GM12878 (cell line): ENCODE data around the gene TAB2. TPM values are rescaled to one million over a fixed set of nuclear protein-coding genes. Genes with fewer than 3 reads are reported as not detected.
A peak's percentile ranks its signal among the peaks of the same experiment; 100 is the strongest.

Experiments
- ATAC-seq: fragments of 200-7000 bp; cut with Tn5 transposase; 3 replicates; pipeline ENCODE4 v1.9.1; 2020; ENCODE audit warnings: mild to moderate bottlenecking, moderate library complexity
- BruUV-seq: library from RNA; stranded (reverse); fragments of 400-500 nt; replicated peaks from 2 replicates; lab custom pipeline; 2021; lab: Mats Ljungman, UMichigan
- CTCF ChIA-PET: fragments of 300-600 bp; sonication (Branson Sonifier 250); formaldehyde crosslinking; extraction: SDS; loops from one replicate; lab custom pipeline; 2021; ENCODE audit warnings: inconsistent platforms; lab: Yijun Ruan, JAX
- POLR2A ChIA-PET: fragments of 350-600 bp; formaldehyde crosslinking; extraction: SDS; loops from one replicate; lab custom pipeline; 2021; ENCODE audit warnings: inconsistent platforms; lab: Charles Lee
- RAD21 ChIA-PET: fragments of 300-600 bp; sonication (Branson Sonifier 250); formaldehyde crosslinking; loops from one replicate; lab custom pipeline; 2023; ENCODE audit warnings: antibody characterized with exemption; ENCODE audit not compliant: unreplicated experiment; lab: Charles Lee
- SMC1A ChIA-PET: fragments of 300-600 bp; sonication (Branson Sonifier 250); formaldehyde crosslinking; loops from one replicate; lab custom pipeline; 2023; ENCODE audit not compliant: unreplicated experiment, uncharacterized antibody; lab: Charles Lee
- DNase-seq: peaks from one replicate; pipeline ENCODE4 v3.0.0-alpha.2; 2011; ENCODE audit warnings: low read depth, low spot score
- FAIRE-seq: peaks from 3 replicates; lab custom pipeline; 2011; peaks lifted over from hg19 to GRCh38; lab: Jason Lieb, UNC
- H2AFZ ChIP-seq: 2 replicates; pipeline ENCODE4 v1.6.0; 2011; ENCODE audit warnings: low read depth, low read length, control low read depth; ENCODE audit not compliant: control insufficient read depth
- H3K27ac ChIP-seq: 2 replicates; pipeline ENCODE4 v1.5.1; 2011; ENCODE audit warnings: control low read depth; ENCODE audit not compliant: control insufficient read depth, insufficient read depth
- H3K27me3 ChIP-seq, 2 experiments: replicated peaks in 1 of 2; 2 replicates each; pipeline versions ENCODE4 v1.6.0 to v1.6.1; 2011; ENCODE audit warnings: low read length in 1 of 2; ENCODE audit not compliant: control insufficient read depth in 2 of 2, insufficient read depth in 2 of 2
- H3K36me3 ChIP-seq, 2 experiments: 2 replicates each; pipeline ENCODE4 v1.5.1; 2011; ENCODE audit warnings: low read length in 1 of 2; ENCODE audit not compliant: control insufficient read depth in 2 of 2, insufficient read depth in 2 of 2
- H3K4me1 ChIP-seq: 2 replicates; pipeline ENCODE4 v1.6.1; 2011; ENCODE audit warnings: mild to moderate bottlenecking, low read length, moderate library complexity, mixed read lengths; ENCODE audit not compliant: control insufficient read depth, insufficient read depth
- H3K4me2 ChIP-seq: 2 replicates; pipeline ENCODE4 v1.6.0; 2011; ENCODE audit warnings: control low read depth; ENCODE audit not compliant: control insufficient read depth, insufficient read depth
- H3K4me3 ChIP-seq: fragments of 200-600 bp; sonication (generic); 2 replicates; pipeline ENCODE4 v1.5.1; 2016
- H3K79me2 ChIP-seq: 2 replicates; pipeline ENCODE4 v1.6.0; 2011; ENCODE audit warnings: low read length; ENCODE audit not compliant: control insufficient read depth, insufficient read depth
- H3K9ac ChIP-seq: 2 replicates; pipeline ENCODE4 v1.8.0; 2011; ENCODE audit warnings: low read length, control low read depth, mixed read lengths; ENCODE audit not compliant: control insufficient read depth, insufficient read depth
- H3K9me3 ChIP-seq: replicated peaks from 3 replicates; pipeline ENCODE4 v1.5.1; 2011; ENCODE audit warnings: mild to moderate bottlenecking, low read length; ENCODE audit not compliant: control insufficient read depth, insufficient read depth
- H4K20me1 ChIP-seq: 2 replicates; pipeline ENCODE4 v1.6.0; 2011; ENCODE audit not compliant: control insufficient read depth, insufficient read depth
- ATF7 ChIP-seq: fragments of 450-650 bp; IDR thresholded peaks from 2 replicates; pipeline ENCODE4 v1.6.1; 2016; ENCODE audit warnings: low read depth, mild to moderate bottlenecking
- CBX3 ChIP-seq: fragments of 200-600 bp; sonication (generic); IDR thresholded peaks from 2 replicates; pipeline ENCODE4 v1.6.1; 2016; ENCODE audit warnings: low read depth, borderline replicate concordance
- CEBPZ ChIP-seq: fragments of 150-350 bp; IDR thresholded peaks from 2 replicates; pipeline ENCODE4 v1.6.1; 2016; ENCODE audit warnings: low read depth, low read length
- GATAD2B ChIP-seq: fragments of 450-650 bp; conservative IDR thresholded peaks from 2 replicates; pipeline ENCODE4 v1.6.1; 2017; ENCODE audit warnings: low read depth, mild to moderate bottlenecking, moderate library complexity
- NFIC ChIP-seq: IDR thresholded peaks from 2 replicates; pipeline ENCODE4 v1.6.1; 2012; ENCODE audit warnings: low read depth, mild to moderate bottlenecking, inconsistent platforms, low read length, moderate library complexity
- PRDM15 ChIP-seq: fragments of 450-650 bp; formaldehyde crosslinking; IDR thresholded peaks from 2 replicates; pipeline ENCODE4 v1.4.0; 2020; ENCODE audit warnings: mild to moderate bottlenecking, moderate library complexity
- RAD21 ChIP-seq: IDR thresholded peaks from 2 replicates; pipeline ENCODE4 v1.6.1; 2011; ENCODE audit warnings: mild to moderate bottlenecking, low read depth, low read length, moderate library complexity; ENCODE audit not compliant: insufficient read depth
- RELB ChIP-seq: fragments of 450-650 bp; IDR thresholded peaks from 2 replicates; pipeline ENCODE4 v1.6.1; 2017; ENCODE audit warnings: low read depth, mild to moderate bottlenecking, moderate library complexity
- RFX5 ChIP-seq: IDR thresholded peaks from 2 replicates; pipeline ENCODE4 v1.6.1; 2011; ENCODE audit warnings: low read depth, low read length, improper control_type of control experiment
- SMAD1 ChIP-seq: fragments of 450-650 bp; IDR thresholded peaks from 2 replicates; pipeline ENCODE4 v1.6.1; 2018; ENCODE audit warnings: mild to moderate bottlenecking, low read depth; ENCODE audit not compliant: partially characterized antibody
- TCF12 ChIP-seq: IDR thresholded peaks from 2 replicates; pipeline ENCODE4 v1.6.1; 2011; ENCODE audit warnings: low read depth, mild to moderate bottlenecking, low read length
- ZNF217 ChIP-seq: fragments of 450-650 bp; IDR thresholded peaks from 2 replicates; pipeline ENCODE4 v1.6.1; 2017; ENCODE audit warnings: antibody characterized with exemption, mild to moderate bottlenecking
- ZZZ3 ChIP-seq: IDR thresholded peaks from 2 replicates; pipeline ENCODE4 v1.6.1; 2011; ENCODE audit warnings: low read depth; ENCODE audit not compliant: control insufficient read depth, insufficient read length
- WGBS: methylation state at CpG from one replicate; pipeline ENCODE4 v1.1.6; 2016; ENCODE audit warnings: low lambda C conversion rate; ENCODE audit not compliant: insufficient replicate concordance, insufficient coverage; ENCODE audit errors: missing lambda C conversion rate; 5-methylcytosine and 5-hydroxymethylcytosine counted together
- in situ Hi-C: fragments of 300-500 bp; cut with MboI; formaldehyde crosslinking; loops from 9 replicates; pipeline ENCODE4 v1.14.3; 2018; ENCODE audit warnings: mixed read lengths
- intact Hi-C: fragments of 100-400 bp; cut with micrococcal nuclease; formaldehyde crosslinking; loops from one replicate; pipeline ENCODE4 v1.14.2; 2022; ENCODE audit not compliant: unreplicated experiment
- polyA plus RNA-seq, 11 experiments: library from polyadenylated mRNA; depleted of rRNA in 4 of 11; unstranded in 6 of 11; stranded (reverse) in 5 of 11; fragments of >200 nt; fragmentation: Nextera tagmentation in 4 of 11; fragmentation: Illumina TruSeq in 1 of 11; extraction: Ambion mirVana in 4 of 11; extraction: Trizol in 1 of 11; gene quantifications; 1 replicate in 1 of 11; 2 replicates in 10 of 11; pipeline versions ENCODE4 v1.2.1 to v1.2.3, GENCODE V29; 2011 to 2016; ENCODE audit warnings: inconsistent platforms in 2 of 11, missing spikeins in 2 of 11, low read depth in 1 of 11
- total RNA-seq, 4 experiments: library from RNA; depleted of rRNA in 3 of 4; stranded (reverse); fragments of >200 nt in 3 of 4; fragmentation: Illumina TruSeq in 1 of 4; extraction: Trizol in 1 of 4; gene quantifications; 2 replicates each; pipeline versions ENCODE4 v1.2.1 to v1.2.3, GENCODE V29; 2013 to 2021

TAB2 gene
- total and polyA plus RNA-seq, 10 of the 15 experiments (the other 5 are each of a cell fraction or from before 2014, with no cell fraction given): 8.9 to 66.3 (median 23.0) TPM

GRCh38 chr6:149329529-149329928 lies 12.0 kb downstream of the TAB2 start:
- FAIRE-seq: no peak
- H3K9ac ChIP-seq: no peak overlapping the region
- H3K4me2 ChIP-seq: peak overlapping the region; percentile 54
- ChIA-PET RAD21 (no interaction called here), CTCF (no interaction called here), SMC1A (interaction anchor here (6.2 kb wide), 1 partner anchor 15 kb away, joined by 54 read pairs; no protein-coding TSS in a partner anchor), POLR2A (no interaction called here)
- H2AFZ ChIP-seq: no peak overlapping the region
- H3K79me2 ChIP-seq: peaks cover 99% of the 10 kb centered on the region
- no peak overlapping the region for H3K4me3 ChIP-seq
- intact Hi-C loops (no loop called here), in situ Hi-C loops (no loop called here)
- BruUV-seq: no TSS peak
- H3K27ac ChIP-seq: no peak overlapping the region
- no peak for DNase-seq
- ATAC-seq: peak; percentile 4; the same call in 1 of the 3 replicates
- H3K36me3 ChIP-seq: peaks cover 0 to 5% of the 10 kb centered on the region in 2 experiments; a peak in 1 of 4 replicates
- peaks cover 30% of the 10 kb centered on the region for H3K4me1 ChIP-seq
- no peaks in the 10 kb centered on the region for H3K9me3 ChIP-seq
- H4K20me1 ChIP-seq: peaks cover 9% of the 10 kb centered on the region
- WGBS: 40% methylated on average over 1 of the region's 1 CpG
- no peaks in the 10 kb centered on the region for H3K27me3 ChIP-seq
- TF ChIP-seq RFX5 (no peak), GATAD2B (no peak), CEBPZ (no peak), ZZZ3 (no peak), PRDM15 (CRISPR knock-in tag) (no peak), RELB (no peak), ATF7 (no peak), SMAD1 (no peak), RAD21 (no peak), NFIC (no peak), TCF12 (no peak), ZNF217 (no peak), CBX3 (no peak)
